ACC112 (cell line): ENCODE data around the gene FAM76B.

ENCODE experiments used
- H2AFZ ChIP-seq: fragments of 200-600 bp; sonication (generic); one replicate; pipeline ENCODE4 v1.6.0; 2017; ENCODE audit warnings: antibody characterized with exemption, low read length; ENCODE audit not compliant: unreplicated experiment
- H3K27ac ChIP-seq: fragments of 200-600 bp; sonication (generic); 2 replicates; pipeline ENCODE4 v1.5.1; 2014; ENCODE audit warnings: low read depth, mild to moderate bottlenecking, antibody characterized with exemption, low read length, moderate library complexity
- H3K27me3 ChIP-seq: fragments of 200-600 bp; sonication (generic); 2 replicates; pipeline ENCODE4 v1.6.1; 2014; ENCODE audit warnings: mild to moderate bottlenecking, antibody characterized with exemption, low read length, moderate library complexity, mixed read lengths; ENCODE audit not compliant: insufficient read depth
- H3K36me3 ChIP-seq: fragments of 200-600 bp; sonication (generic); 2 replicates; pipeline ENCODE4 v1.6.1; 2016; ENCODE audit warnings: mild to moderate bottlenecking, antibody characterized with exemption, low read length, moderate library complexity, mixed read lengths; ENCODE audit not compliant: insufficient read depth
- H3K4me1 ChIP-seq: fragments of 200-600 bp; sonication (generic); one replicate; pipeline ENCODE4 v1.6.1; 2016; ENCODE audit warnings: low read length, mixed read lengths; ENCODE audit not compliant: insufficient read depth, unreplicated experiment, control insufficient read depth
- H3K4me3 ChIP-seq: fragments of 200-600 bp; sonication (generic); 2 replicates; pipeline ENCODE4 v1.5.1; 2014; ENCODE audit warnings: mild to moderate bottlenecking, low read depth, low read length
- H3K79me2 ChIP-seq: fragments of 200-600 bp; sonication (generic); one replicate; pipeline ENCODE4 v1.6.0; 2016; ENCODE audit warnings: low read length; ENCODE audit not compliant: control insufficient read depth, unreplicated experiment, insufficient read depth

FAM76B gene

GRCh38 chr11:95734009-95734572 is 55.5 kb downstream of the FAM76B start:
- H3K4me3 ChIP-seq: no peak overlapping the region
- H3K27ac ChIP-seq: no peak overlapping the region
- H3K79me2 ChIP-seq: no peaks in the 10 kb centered on the region
- no peaks in the 10 kb centered on the region for H3K4me1 ChIP-seq
- H2AFZ ChIP-seq: no peak overlapping the region
- no peaks in the 10 kb centered on the region for H3K36me3 ChIP-seq
- peaks cover 19% of the 10 kb centered on the region; the same call in 1 of the 2 replicates for H3K27me3 ChIP-seq

DNA sequence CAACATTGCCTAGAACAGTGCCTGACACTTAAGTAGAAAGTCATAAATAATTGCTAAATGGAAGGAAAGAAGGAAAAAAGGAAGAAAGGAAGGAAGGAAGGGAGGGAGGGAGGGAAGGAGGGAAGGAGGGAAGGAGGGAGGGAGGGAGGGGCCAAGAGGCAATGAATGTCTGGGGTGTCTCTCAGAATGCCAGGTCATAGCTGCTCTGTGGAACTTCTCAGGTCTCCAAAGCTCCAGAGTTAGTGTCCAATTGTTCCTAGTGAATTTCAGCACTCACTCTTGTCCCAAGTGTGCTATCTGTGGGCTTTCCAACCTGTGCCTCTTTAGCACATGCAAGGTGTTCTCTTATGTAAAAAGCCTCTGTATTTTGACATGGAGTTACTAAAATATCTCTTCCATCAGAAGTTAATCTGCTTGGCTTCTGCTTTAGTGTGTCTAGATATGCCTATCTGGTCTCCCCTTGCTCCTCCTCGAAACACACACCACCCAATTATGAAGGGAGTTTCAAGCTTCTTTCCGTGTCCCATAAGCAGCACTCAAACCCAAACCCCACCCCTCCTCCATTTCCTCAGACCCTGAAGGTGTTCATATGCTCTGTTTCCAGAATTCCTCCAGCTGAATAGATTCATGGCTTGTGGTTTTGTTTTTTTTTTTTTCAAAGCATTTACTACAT is 56.5 kb downstream of the FAM76B start:
- Histone ChIP-seq H3K79me2 (no peaks in the 10 kb centered on the region), H3K36me3 (no peaks in the 10 kb centered on the region), H3K27me3 (peaks cover 19% of the 10 kb centered on the region; the same call in 1 of the 2 replicates), H3K4me3 (no peak overlapping the region), H3K4me1 (no peaks in the 10 kb centered on the region), H2AFZ (no peak overlapping the region), H3K27ac (no peak overlapping the region)

DNA sequence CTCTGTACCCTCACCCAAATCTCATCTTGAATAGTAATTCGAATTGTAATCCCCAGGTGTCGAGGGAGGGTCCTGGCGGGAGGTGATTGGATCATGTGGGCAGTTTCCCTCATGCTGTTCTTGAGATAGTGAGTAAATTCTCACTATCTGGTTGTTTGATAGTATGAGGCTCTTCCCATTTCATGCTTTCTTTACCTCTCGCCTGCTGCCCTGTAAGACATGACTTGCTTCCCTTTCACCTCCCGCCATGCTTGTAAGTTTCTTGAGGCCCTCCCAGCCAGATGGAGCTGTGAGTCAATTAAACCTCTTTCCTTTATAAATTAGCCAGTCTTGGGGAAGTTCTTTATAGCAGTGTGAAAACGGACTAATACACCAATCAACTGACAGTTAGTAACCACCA is 60.1 kb downstream of the FAM76B start:
- Histone ChIP-seq H3K79me2 (no peaks in the 10 kb centered on the region), H3K4me3 (no peak overlapping the region), H3K36me3 (no peaks in the 10 kb centered on the region), H3K27me3 (peaks cover 19% of the 10 kb centered on the region; the same call in 1 of the 2 replicates), H3K27ac (no peak overlapping the region), H3K4me1 (no peaks in the 10 kb centered on the region), H2AFZ (no peak overlapping the region)

DNA sequence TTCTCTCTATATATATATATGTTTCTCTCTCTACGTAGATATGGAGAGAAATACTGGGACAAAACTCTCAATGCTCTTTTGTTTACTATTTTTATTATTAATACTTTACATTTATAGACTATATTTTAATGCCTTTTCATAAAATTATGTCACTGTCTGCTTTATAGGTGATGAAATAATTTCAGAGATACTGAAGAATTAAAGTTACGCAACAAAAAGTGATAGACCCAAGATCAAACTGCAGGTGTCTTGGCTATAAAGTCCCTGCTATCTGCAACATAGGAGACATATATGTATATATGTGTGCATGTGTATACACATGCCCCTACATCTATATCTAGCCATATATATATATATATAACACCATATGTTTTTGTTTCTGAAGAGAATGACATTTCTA is 60.8 kb downstream of the FAM76B start:
- Histone ChIP-seq H3K27me3 (peaks cover 19% of the 10 kb centered on the region; the same call in 1 of the 2 replicates), H3K27ac (no peak overlapping the region), H2AFZ (no peak overlapping the region), H3K4me1 (no peaks in the 10 kb centered on the region), H3K36me3 (no peaks in the 10 kb centered on the region), H3K4me3 (no peak overlapping the region), H3K79me2 (no peaks in the 10 kb centered on the region)

- Histone ChIP-seq H3K27me3 (peaks cover 19% of the 10 kb centered on the region; the same call in 1 of the 2 replicates), H3K36me3 (no peaks in the 10 kb centered on the region), H3K4me3 (no peak overlapping the region), H3K4me1 (no peaks in the 10 kb centered on the region), H3K27ac (no peak overlapping the region), H2AFZ (no peak overlapping the region), H3K79me2 (no peaks in the 10 kb centered on the region)
Observed at GRCh38 chr11:95728094-95728493, 61.5 kb downstream of the FAM76B start.

- Histone ChIP-seq H3K4me1 (no peaks in the 10 kb centered on the region), H3K79me2 (no peaks in the 10 kb centered on the region), H3K27ac (no peak overlapping the region), H3K36me3 (no peaks in the 10 kb centered on the region), H3K27me3 (peaks cover 19% of the 10 kb centered on the region; the same call in 1 of the 2 replicates), H3K4me3 (no peak overlapping the region), H2AFZ (no peak overlapping the region)
Observed at GRCh38 chr11:95727620-95728019, 62.0 kb downstream of the FAM76B start.

DNA sequence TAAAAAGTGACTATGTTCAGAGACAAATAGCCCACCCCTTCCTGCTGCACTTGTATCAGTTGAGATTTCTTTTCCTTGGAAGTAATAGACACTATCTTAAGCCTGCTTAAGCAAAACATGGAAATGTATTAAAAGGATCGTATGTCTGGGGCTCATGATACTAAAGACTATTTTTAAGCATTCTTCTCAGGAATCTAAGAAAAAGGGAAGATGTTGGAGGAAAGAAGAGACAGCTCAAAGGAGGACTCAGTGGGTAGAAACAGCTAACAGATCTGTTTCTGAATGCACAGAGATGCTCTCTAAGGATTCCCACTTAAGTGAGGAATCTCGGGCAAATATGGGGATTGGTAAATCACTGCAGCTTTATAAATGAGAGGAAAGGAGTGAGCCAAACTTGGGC is 62.5 kb downstream of the FAM76B start:
- no peak overlapping the region for H3K4me3 ChIP-seq
- H3K27me3 ChIP-seq: peaks cover 20% of the 10 kb centered on the region; the same call in 1 of the 2 replicates
- H3K79me2 ChIP-seq: no peaks in the 10 kb centered on the region
- H2AFZ ChIP-seq: no peak overlapping the region
- H3K27ac ChIP-seq: no peak overlapping the region
- H3K4me1 ChIP-seq: no peaks in the 10 kb centered on the region
- no peaks in the 10 kb centered on the region for H3K36me3 ChIP-seq

- H3K27ac ChIP-seq: no peak overlapping the region
- H3K36me3 ChIP-seq: no peaks in the 10 kb centered on the region
- H2AFZ ChIP-seq: no peak overlapping the region
- H3K27me3 ChIP-seq: peaks cover 13% of the 10 kb centered on the region; the same call in 1 of the 2 replicates
- no peak overlapping the region for H3K4me3 ChIP-seq
- H3K4me1 ChIP-seq: no peaks in the 10 kb centered on the region
- H3K79me2 ChIP-seq: no peaks in the 10 kb centered on the region
Observed at GRCh38 chr11:95725196-95725595, 64.4 kb downstream of the FAM76B start.

DNA sequence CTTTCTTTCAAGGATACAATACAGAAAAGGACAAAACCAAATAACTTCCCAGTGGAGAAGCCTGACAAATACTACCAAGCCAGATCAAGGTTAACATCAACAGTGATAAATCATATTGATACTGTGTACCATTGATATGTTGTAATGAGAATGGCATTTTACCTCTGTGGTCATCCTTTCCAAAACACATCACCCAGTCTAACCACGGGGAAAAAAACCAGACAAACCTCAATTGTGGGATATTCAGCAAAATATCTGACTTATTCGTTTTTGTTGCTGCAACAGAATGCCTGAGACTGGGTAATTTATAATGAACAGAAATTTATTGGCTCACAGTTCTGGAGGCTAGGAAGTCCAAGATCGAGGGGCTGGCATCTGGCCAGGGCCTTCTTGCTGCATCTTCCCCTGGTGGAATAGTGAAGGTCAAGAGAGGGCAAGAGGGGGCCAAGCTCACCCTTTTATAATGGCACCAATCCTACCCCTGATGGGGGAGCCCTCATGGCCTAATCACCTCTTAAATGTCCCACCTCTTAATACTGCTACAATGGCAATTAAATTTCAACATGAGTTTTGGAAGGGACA is 66.1 kb downstream of the FAM76B start:
- no peaks in the 10 kb centered on the region for H3K36me3 ChIP-seq
- no peak overlapping the region for H3K27ac ChIP-seq
- no peak overlapping the region for H2AFZ ChIP-seq
- no peaks in the 10 kb centered on the region for H3K4me1 ChIP-seq
- H3K4me3 ChIP-seq: no peak overlapping the region
- H3K27me3 ChIP-seq: peaks cover 20% of the 10 kb centered on the region; the same call in 1 of the 2 replicates
- H3K79me2 ChIP-seq: no peaks in the 10 kb centered on the region

- Histone ChIP-seq H3K27ac (no peak overlapping the region), H3K79me2 (no peaks in the 10 kb centered on the region), H3K36me3 (no peaks in the 10 kb centered on the region), H2AFZ (no peak overlapping the region), H3K4me3 (no peak overlapping the region), H3K27me3 (peaks cover 15% of the 10 kb centered on the region; the same call in 1 of the 2 replicates), H3K4me1 (peaks cover 11% of the 10 kb centered on the region)
Observed at GRCh38 chr11:95720195-95720594, 69.4 kb downstream of the FAM76B start.
